Fibroblast of skin of left quadriceps (primary cell): Measurements from ENCODE around the gene GTF2H1.
A peak's percentile ranks its signal among the peaks of the same experiment; 100 is the strongest.
"Not testable (repeated sequence)": the region's sequence is repeated elsewhere in the genome, so short reads cannot be mapped to it uniquely, and the experiment has no call there.

Experiments used
- DNase-seq, 2 experiments: peaks; one replicate each; pipeline ENCODE4 v3.0.0-alpha.2; 2013; ENCODE audit warnings: low read depth in 2 of 2

The GTF2H1 gene

GRCh38 chr11:18319914-18320313 lies 2.5 kb upstream of the GTF2H1 start:
- DNase-seq: no peak

GRCh38 chr11:18320617-18321016 lies 1.8 kb upstream of the GTF2H1 start:
- no peak for DNase-seq

GRCh38 chr11:18321578-18321968 lies 794 bp upstream of the GTF2H1 start:
- DNase-seq: no peak

- no peak for DNase-seq
Observed at GRCh38 chr11:18322818-18323570, 627 bp downstream of the GTF2H1 start.

GRCh38 chr11:18323881-18324280 lies 1.5 kb downstream of the GTF2H1 start:
- not testable (repeated sequence) for DNase-seq

- no peak for DNase-seq
Observed at GRCh38 chr11:18324381-18324780, 2.0 kb downstream of the GTF2H1 start.

GRCh38 chr11:18329196-18329870 lies 7.0 kb downstream of the GTF2H1 start:
- no peak for DNase-seq

- no peak for DNase-seq
Observed at GRCh38 chr11:18330921-18331320, 8.6 kb downstream of the GTF2H1 start.

- DNase-seq: no peak
Observed at GRCh38 chr11:18332302-18332701, 9.9 kb downstream of the GTF2H1 start.

GRCh38 chr11:18332891-18333290 lies 10.5 kb downstream of the GTF2H1 start:
- no peak for DNase-seq

GRCh38 chr11:18347471-18348125 lies 25.2 kb downstream of the GTF2H1 start:
- peak; percentile 61 to 67 for DNase-seq

GRCh38 chr11:18352581-18352980 lies 30.2 kb downstream of the GTF2H1 start:
- no peak for DNase-seq

GRCh38 chr11:18358646-18359045 lies 36.3 kb downstream of the GTF2H1 start:
- no peak for DNase-seq

GRCh38 chr11:18361154-18361553 lies 38.8 kb downstream of the GTF2H1 start:
- no peak for DNase-seq

GRCh38 chr11:18364495-18365073 lies 42.2 kb downstream of the GTF2H1 start:
- no peak for DNase-seq

GRCh38 chr11:18365741-18366140 lies 43.4 kb downstream of the GTF2H1 start:
- DNase-seq: no peak

- no peak for DNase-seq
Observed at GRCh38 chr11:18366286-18366685, 43.9 kb downstream of the GTF2H1 start.

GRCh38 chr11:18367431-18367830 lies 45.1 kb downstream of the GTF2H1 start:
- no peak for DNase-seq

- no peak for DNase-seq
Observed at GRCh38 chr11:18368221-18368620, 45.9 kb downstream of the GTF2H1 start.

GRCh38 chr11:18369398-18369797 lies 47.0 kb downstream of the GTF2H1 start:
- no peak for DNase-seq

- DNase-seq: no peak
Observed at GRCh38 chr11:18371279-18371678, 48.9 kb downstream of the GTF2H1 start.

GRCh38 chr11:18372201-18372600 lies 49.8 kb downstream of the GTF2H1 start:
- DNase-seq: no peak

- DNase-seq: no peak
Observed at GRCh38 chr11:18374956-18375355, 52.6 kb downstream of the GTF2H1 start.
